C4-2B (cell line): ENCODE results near the gene MIA.

Experiments
- ZFX ChIP-seq: fragments of 450-650 bp; IDR thresholded peaks from 2 replicates; pipeline ENCODE4 v1.6.1; 2017
- TF ChIP-seq, protein P1 (sequence below): fragments of 450-650 bp; conservative IDR thresholded peaks from 2 replicates; pipeline ENCODE4 v1.5.1; 2017; ENCODE audit warnings: mild to moderate bottlenecking

DNA sequence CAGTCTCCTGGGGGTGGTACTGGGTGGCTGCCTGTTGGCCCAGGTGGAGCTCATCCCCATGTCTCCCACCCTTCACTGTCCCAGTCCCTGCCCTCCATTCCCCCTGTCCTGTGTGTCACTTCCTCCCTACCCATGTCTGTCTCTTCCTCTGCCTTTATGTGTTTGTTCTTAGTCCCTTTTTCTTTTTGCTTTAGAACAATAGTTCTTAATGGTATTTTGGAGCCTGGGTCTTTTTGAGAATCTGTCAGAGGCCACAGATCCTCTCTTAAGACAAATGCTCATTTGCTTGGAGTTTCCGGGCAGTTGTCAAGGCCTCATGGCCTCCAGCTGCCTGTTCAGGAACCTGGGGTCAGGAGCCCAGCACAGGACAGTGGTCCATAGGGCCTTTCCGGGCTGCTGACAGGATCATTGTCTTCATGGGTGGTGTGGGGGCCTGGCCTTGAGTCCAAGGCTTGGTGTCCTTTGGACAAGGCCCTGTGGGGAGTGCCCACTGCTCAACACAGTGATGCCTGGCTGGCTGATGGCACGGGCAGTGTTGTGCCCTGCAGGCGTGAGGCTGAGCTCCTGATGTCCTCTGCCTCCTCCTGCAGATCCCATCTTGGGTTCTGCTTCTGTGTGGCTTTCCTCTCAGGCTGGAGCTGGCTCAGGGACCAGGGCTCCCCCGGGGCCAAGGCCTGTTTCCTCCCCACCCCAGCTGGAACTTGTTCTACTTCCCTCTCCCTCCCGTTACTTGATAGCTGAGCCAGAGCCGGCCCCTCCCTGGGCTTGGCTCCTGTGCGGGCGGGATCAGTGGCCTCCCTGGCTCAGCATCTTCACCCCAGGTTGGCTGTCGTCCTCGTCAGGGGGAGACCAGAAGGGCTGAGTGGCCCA is 27.2 kb downstream of the MIA start:
- TF ChIP-seq, protein P1, sequence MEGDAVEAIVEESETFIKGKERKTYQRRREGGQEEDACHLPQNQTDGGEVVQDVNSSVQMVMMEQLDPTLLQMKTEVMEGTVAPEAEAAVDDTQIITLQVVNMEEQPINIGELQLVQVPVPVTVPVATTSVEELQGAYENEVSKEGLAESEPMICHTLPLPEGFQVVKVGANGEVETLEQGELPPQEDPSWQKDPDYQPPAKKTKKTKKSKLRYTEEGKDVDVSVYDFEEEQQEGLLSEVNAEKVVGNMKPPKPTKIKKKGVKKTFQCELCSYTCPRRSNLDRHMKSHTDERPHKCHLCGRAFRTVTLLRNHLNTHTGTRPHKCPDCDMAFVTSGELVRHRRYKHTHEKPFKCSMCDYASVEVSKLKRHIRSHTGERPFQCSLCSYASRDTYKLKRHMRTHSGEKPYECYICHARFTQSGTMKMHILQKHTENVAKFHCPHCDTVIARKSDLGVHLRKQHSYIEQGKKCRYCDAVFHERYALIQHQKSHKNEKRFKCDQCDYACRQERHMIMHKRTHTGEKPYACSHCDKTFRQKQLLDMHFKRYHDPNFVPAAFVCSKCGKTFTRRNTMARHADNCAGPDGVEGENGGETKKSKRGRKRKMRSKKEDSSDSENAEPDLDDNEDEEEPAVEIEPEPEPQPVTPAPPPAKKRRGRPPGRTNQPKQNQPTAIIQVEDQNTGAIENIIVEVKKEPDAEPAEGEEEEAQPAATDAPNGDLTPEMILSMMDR = no peak
- TF ChIP-seq ZFX = no peak
